GM04503 (cell line): Measurements from ENCODE around the gene NUCB1.

Experiments
- DNase-seq: peaks from one replicate; pipeline ENCODE4 v3.0.0-alpha.2; 2012; ENCODE audit warnings: low read depth

Gene NUCB1

GRCh38 chr19:48963371-48964204 lies 63.5 kb downstream of the NUCB1 start:
- DNase-seq = no peak

- no peak for DNase-seq
These were observed 64.3 kb downstream of the NUCB1 start for GRCh38 chr19:48964205-48965039.

GRCh38 chr19:48965040-48965805 lies 65.1 kb downstream of the NUCB1 start, which contains the start of gene FTL:
FTL (plus strand) TSS chr19:48965309; CDS start chr19:48965508, 199 bp downstream.
- peak; percentile 61 for DNase-seq

GRCh38 chr19:48965806-48966540 lies 65.9 kb downstream of the NUCB1 start:
- DNase-seq = no peak

- no peak for DNase-seq
These were observed 66.6 kb downstream of the NUCB1 start for GRCh38 chr19:48966541-48967345.

- DNase-seq = no peak
These were observed 67.5 kb downstream of the NUCB1 start for GRCh38 chr19:48967346-48968178.

GRCh38 chr19:48968179-48968661 lies 68.1 kb downstream of the NUCB1 start:
- no peak for DNase-seq

- no peak for DNase-seq
These were observed 68.7 kb downstream of the NUCB1 start for GRCh38 chr19:48968813-48969218.

- DNase-seq = no peak
These were observed 69.4 kb downstream of the NUCB1 start for GRCh38 chr19:48969276-48970138.

GRCh38 chr19:48970139-48970766 lies 70.1 kb downstream of the NUCB1 start:
- no peak for DNase-seq

GRCh38 chr19:48970923-48971395 lies 70.8 kb downstream of the NUCB1 start:
- no peak for DNase-seq
